Ishikawa (cell line): ENCODE measurements around the gene RACGAP1.

ENCODE experiments used
- CREB1 ChIP-seq: IDR thresholded peaks from 2 replicates; pipeline ENCODE4 v1.6.1; 2012; ENCODE audit warnings: low read depth
- EGR1 ChIP-seq: IDR thresholded peaks from 2 replicates; pipeline ENCODE4 v1.6.1; 2012
- EP300 ChIP-seq: IDR thresholded peaks from 2 replicates; pipeline ENCODE4 v1.6.1; 2012; ENCODE audit warnings: borderline replicate concordance
- RAD21 ChIP-seq: IDR thresholded peaks from 2 replicates; pipeline ENCODE4 v1.6.1; 2012; ENCODE audit warnings: low read depth
- TCF12 ChIP-seq: IDR thresholded peaks from 2 replicates; pipeline ENCODE4 v1.6.1; 2012; ENCODE audit warnings: low read depth
- TF ChIP-seq, protein P1 (sequence below): IDR thresholded peaks from 2 replicates; pipeline ENCODE4 v1.6.1; 2012
- TF ChIP-seq, protein P2 (sequence below): IDR thresholded peaks from 2 replicates; pipeline ENCODE4 v1.6.1; 2012; ENCODE audit warnings: low read depth, mild to moderate bottlenecking

DNA sequence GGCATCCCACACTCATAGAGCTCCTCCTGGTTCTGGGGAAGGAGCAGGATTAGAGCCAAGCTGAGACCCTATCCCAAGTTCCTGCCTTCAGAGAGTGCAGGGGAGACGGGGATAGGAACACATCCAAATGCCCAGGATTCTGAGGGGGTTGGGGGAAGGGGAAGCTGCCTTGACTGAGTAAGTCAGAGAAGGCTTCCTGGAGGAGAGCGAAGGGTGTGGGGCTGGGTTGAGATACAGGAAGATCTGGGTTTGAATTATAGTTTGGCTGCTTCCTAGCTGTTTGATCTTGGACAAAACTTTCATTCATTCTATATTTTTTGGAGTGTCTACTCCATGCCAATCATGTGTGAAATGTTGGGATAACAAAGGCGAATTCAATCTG lies 82.8 kb downstream of the RACGAP1 start:
- TF ChIP-seq, protein P1, sequence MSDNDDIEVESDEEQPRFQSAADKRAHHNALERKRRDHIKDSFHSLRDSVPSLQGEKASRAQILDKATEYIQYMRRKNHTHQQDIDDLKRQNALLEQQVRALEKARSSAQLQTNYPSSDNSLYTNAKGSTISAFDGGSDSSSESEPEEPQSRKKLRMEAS: no peak
- no peak for TF ChIP-seq RAD21
- TF ChIP-seq, protein P2, sequence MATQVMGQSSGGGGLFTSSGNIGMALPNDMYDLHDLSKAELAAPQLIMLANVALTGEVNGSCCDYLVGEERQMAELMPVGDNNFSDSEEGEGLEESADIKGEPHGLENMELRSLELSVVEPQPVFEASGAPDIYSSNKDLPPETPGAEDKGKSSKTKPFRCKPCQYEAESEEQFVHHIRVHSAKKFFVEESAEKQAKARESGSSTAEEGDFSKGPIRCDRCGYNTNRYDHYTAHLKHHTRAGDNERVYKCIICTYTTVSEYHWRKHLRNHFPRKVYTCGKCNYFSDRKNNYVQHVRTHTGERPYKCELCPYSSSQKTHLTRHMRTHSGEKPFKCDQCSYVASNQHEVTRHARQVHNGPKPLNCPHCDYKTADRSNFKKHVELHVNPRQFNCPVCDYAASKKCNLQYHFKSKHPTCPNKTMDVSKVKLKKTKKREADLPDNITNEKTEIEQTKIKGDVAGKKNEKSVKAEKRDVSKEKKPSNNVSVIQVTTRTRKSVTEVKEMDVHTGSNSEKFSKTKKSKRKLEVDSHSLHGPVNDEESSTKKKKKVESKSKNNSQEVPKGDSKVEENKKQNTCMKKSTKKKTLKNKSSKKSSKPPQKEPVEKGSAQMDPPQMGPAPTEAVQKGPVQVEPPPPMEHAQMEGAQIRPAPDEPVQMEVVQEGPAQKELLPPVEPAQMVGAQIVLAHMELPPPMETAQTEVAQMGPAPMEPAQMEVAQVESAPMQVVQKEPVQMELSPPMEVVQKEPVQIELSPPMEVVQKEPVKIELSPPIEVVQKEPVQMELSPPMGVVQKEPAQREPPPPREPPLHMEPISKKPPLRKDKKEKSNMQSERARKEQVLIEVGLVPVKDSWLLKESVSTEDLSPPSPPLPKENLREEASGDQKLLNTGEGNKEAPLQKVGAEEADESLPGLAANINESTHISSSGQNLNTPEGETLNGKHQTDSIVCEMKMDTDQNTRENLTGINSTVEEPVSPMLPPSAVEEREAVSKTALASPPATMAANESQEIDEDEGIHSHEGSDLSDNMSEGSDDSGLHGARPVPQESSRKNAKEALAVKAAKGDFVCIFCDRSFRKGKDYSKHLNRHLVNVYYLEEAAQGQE: no peak
- TF ChIP-seq EP300: no peak
- no peak for TF ChIP-seq TCF12
- TF ChIP-seq EGR1: no peak
- no peak for TF ChIP-seq CREB1
